Measurements from ENCODE around the gene ZNF614. TPM values are rescaled to one million over a fixed set of nuclear protein-coding genes. Genes with fewer than 3 reads are reported as not detected.
A peak's percentile ranks its signal among the peaks of the same experiment; 100 is the strongest.

The ZNF614 gene
- total and polyA plus RNA-seq, 10 of the 15 experiments (the other 5 are each of a cell fraction or from before 2014, with no cell fraction given), result 3.9 to 16.0 (median 9.6) TPM

- Histone ChIP-seq H3K27ac (ENCODE audit: control insufficient read depth, insufficient read depth) (peak overlapping the region; percentile 90; the same call in 1 of the 2 replicates), H3K4me3 (peak overlapping the region; percentile 77), H3K4me2 (ENCODE audit: control insufficient read depth, insufficient read depth) (peak overlapping the region; percentile 86), H3K79me2 (ENCODE audit: control insufficient read depth, insufficient read depth, low read length) (peaks cover 4% of the 10 kb centered on the region; the same call in 1 of the 2 replicates), H3K4me1 (ENCODE audit: control insufficient read depth, insufficient read depth, low read length) (no peaks in the 10 kb centered on the region; the same call in 1 of the 2 replicates), H4K20me1 (ENCODE audit: control insufficient read depth, insufficient read depth) (no peaks in the 10 kb centered on the region), H3K9me3 (replicated peaks; ENCODE audit: control insufficient read depth, insufficient read depth, low read length) (peaks cover 12% of the 10 kb centered on the region), H3K9ac (ENCODE audit: control insufficient read depth, insufficient read depth, low read length) (peak overlapping the region; percentile 88), H3K36me3 (ENCODE audit: control insufficient read depth in 2 of 2, insufficient read depth in 2 of 2, low read length in 1 of 2) (peaks cover 0 to 2% of the 10 kb centered on the region in 2 experiments; a peak in 1 of 4 replicates), H2AFZ (ENCODE audit: control insufficient read depth, low read depth, low read length) (peak overlapping the region; percentile 100), H3K27me3 (replicated peaks in 1 of 2; ENCODE audit: control insufficient read depth in 2 of 2, insufficient read depth in 2 of 2, low read length in 1 of 2) (no peaks in the 10 kb centered on the region)
- TF ChIP-seq IKZF2 (IDR thresholded peaks at IDR 0.05) (0 out of 4 replicates have a peak, but pooled peaks of 1 of the 2 experiments have one; percentile 24), PAX8 (IDR thresholded peaks at IDR 0.05) (no peak)
- peak; percentile 33 for ATAC-seq
- WGBS (ENCODE audit: insufficient coverage, insufficient replicate concordance, low lambda C conversion rate, missing lambda C conversion rate), result 48% methylated on average over 9 of the region's 9 CpGs
- DNase-seq (ENCODE audit: low read depth, low spot score), result no peak
- POLR2A ChIA-PET, result no interaction called here
- in situ Hi-C loops (cut with MboI), result no loop called here
- CTCF ChIA-PET, result no interaction called here
- SMC1A ChIA-PET (ENCODE audit: uncharacterized antibody, unreplicated experiment), result no interaction called here
- intact Hi-C loops (cut with micrococcal nuclease; ENCODE audit: unreplicated experiment), result no loop called here
- RAD21 ChIA-PET (ENCODE audit: unreplicated experiment), result no interaction called here
- no peak for FAIRE-seq
- BruUV-seq (replicated peaks), result TSS peak; percentile 81
Observed at GRCh38 chr19:52007451-52007805, 20.8 kb downstream of the ZNF614 start.

GRCh38 chr19:51994048-51994644 lies 34.0 kb downstream of the ZNF614 start:
- H3K9ac ChIP-seq (ENCODE audit: control insufficient read depth, insufficient read depth, low read length), result no peak overlapping the region
- DNase-seq (ENCODE audit: low read depth, low spot score) (no peak), FAIRE-seq (peak; percentile 86), ATAC-seq (no peak)
- H2AFZ ChIP-seq (ENCODE audit: control insufficient read depth, low read depth, low read length), result no peak overlapping the region
- H3K27ac ChIP-seq (ENCODE audit: control insufficient read depth, insufficient read depth), result no peak overlapping the region
- no peak overlapping the region for H3K4me2 ChIP-seq (ENCODE audit: control insufficient read depth, insufficient read depth)
- no TSS peak for BruUV-seq (replicated peaks)
- ChIA-PET SMC1A (ENCODE audit: uncharacterized antibody, unreplicated experiment) (no interaction called here), POLR2A (no interaction called here), CTCF (no interaction called here), RAD21 (ENCODE audit: unreplicated experiment) (no interaction called here)
- no peak overlapping the region for H3K4me3 ChIP-seq
- peaks cover 0 to 10% of the 10 kb centered on the region in 2 experiments; a peak in 2 of 4 replicates for H3K36me3 ChIP-seq (ENCODE audit: control insufficient read depth in 2 of 2, insufficient read depth in 2 of 2, low read length in 1 of 2)
- H3K9me3 ChIP-seq (replicated peaks; ENCODE audit: control insufficient read depth, insufficient read depth, low read length), result peaks cover 46% of the 10 kb centered on the region
- H4K20me1 ChIP-seq (ENCODE audit: control insufficient read depth, insufficient read depth), result no peaks in the 10 kb centered on the region
- 100% methylated on average over 2 of the region's 2 CpGs for WGBS (ENCODE audit: insufficient coverage, insufficient replicate concordance, low lambda C conversion rate, missing lambda C conversion rate)
- peak; percentile 35 for TF ChIP-seq KLF5 (IDR thresholded peaks at IDR 0.05; ENCODE audit: partially characterized antibody)
- TF ChIP-seq CBX5 (IDR thresholded peaks at IDR 0.05; ENCODE audit: low read depth), result peak; percentile 77; the same call in 1 of the 2 replicates
- peak; percentile 93 for TF ChIP-seq ZNF274 (IDR thresholded peaks at IDR 0.05; ENCODE audit: insufficient read depth, insufficient read length)
- no peak for TF ChIP-seq TBL1XR1 (IDR thresholded peaks at IDR 0.05; ENCODE audit: low read depth, low read length)
- no peaks in the 10 kb centered on the region for H3K4me1 ChIP-seq (ENCODE audit: control insufficient read depth, insufficient read depth, low read length)
- H3K27me3 ChIP-seq (replicated peaks in 1 of 2; ENCODE audit: control insufficient read depth in 2 of 2, insufficient read depth in 2 of 2, low read length in 1 of 2), result no peaks in the 10 kb centered on the region
- intact Hi-C loops (cut with micrococcal nuclease; ENCODE audit: unreplicated experiment) (no loop called here), in situ Hi-C loops (cut with MboI) (no loop called here)
- H3K79me2 ChIP-seq (ENCODE audit: control insufficient read depth, insufficient read depth, low read length), result no peaks in the 10 kb centered on the region

Measured in GM12878 (cell line).